Progenitor cell of endocrine pancreas (in vitro differentiated cells): ENCODE results near the gene ZBTB8B. TPM values are rescaled to one million over a fixed set of nuclear protein-coding genes. Genes with fewer than 3 reads are reported as not detected.
"Not testable (repeated sequence)": the region's sequence is repeated elsewhere in the genome, so short reads cannot be mapped to it uniquely, and the experiment has no call there.

ENCODE experiments used
- DNase-seq: peaks from one replicate; pipeline ENCODE4 v3.0.0; 2021; ENCODE audit warnings: low spot score; ENCODE audit not compliant: unreplicated experiment
- H3K27ac Mint-ChIP-seq: 2 replicates; pipeline ENCODE4 v1.8.0; 2021; ENCODE audit warnings: mild to moderate bottlenecking, moderate library complexity, mixed read lengths
- H3K27me3 Mint-ChIP-seq: 2 replicates; pipeline ENCODE4 v1.8.0; 2021; ENCODE audit warnings: mixed read lengths
- H3K36me3 Mint-ChIP-seq: 2 replicates; pipeline ENCODE4 v1.8.0; 2022; ENCODE audit warnings: mixed read lengths; ENCODE audit not compliant: insufficient read depth
- H3K4me1 Mint-ChIP-seq: 2 replicates; pipeline ENCODE4 v1.8.0; 2021; ENCODE audit warnings: low read depth, mixed read lengths
- H3K4me3 Mint-ChIP-seq: 2 replicates; pipeline ENCODE4 v1.8.0; 2021; ENCODE audit warnings: low read depth, mild to moderate bottlenecking, moderate library complexity, mixed read lengths
- H3K9me3 Mint-ChIP-seq: 2 replicates; pipeline ENCODE4 v1.8.0; 2021; ENCODE audit warnings: low read depth, mixed read lengths
- CTCF ChIP-seq: fragments of 200-600 bp; sonication (generic); IDR thresholded peaks from one replicate; pipeline ENCODE4 v1.5.0; 2021; ENCODE audit warnings: antibody characterized with exemption, mild to moderate bottlenecking; ENCODE audit not compliant: unreplicated experiment
- total RNA-seq: library from RNA; stranded (reverse); gene quantifications from 2 replicates; pipeline ENCODE4 v1.2.1, GENCODE V29; 2021

ZBTB8B gene
- total RNA-seq, 1 donor from 2014 or later, result 4.7 TPM

GRCh38 chr1:32448186-32448772 lies 16.6 kb upstream of the ZBTB8B start:
- Mint-ChIP-seq H3K4me1 (peaks cover 11% of the 10 kb centered on the region), H3K4me3 (peak overlapping the region; percentile 50), H3K9me3 (peaks cover 14% of the 10 kb centered on the region)
- peak; percentile 84 for TF ChIP-seq CTCF
- not testable (repeated sequence) for H3K27me3 Mint-ChIP-seq, H3K36me3 Mint-ChIP-seq, H3K27ac Mint-ChIP-seq
- DNase-seq, result peak; percentile 62

GRCh38 chr1:32448773-32449456 lies 16.0 kb upstream of the ZBTB8B start:
- H3K9me3 Mint-ChIP-seq, result peaks cover 14% of the 10 kb centered on the region
- no peak overlapping the region for H3K4me3 Mint-ChIP-seq
- H3K27ac Mint-ChIP-seq, result no peak overlapping the region
- peaks cover under 1% of the 10 kb centered on the region for H3K27me3 Mint-ChIP-seq
- no peak for DNase-seq
- TF ChIP-seq CTCF, result peak; percentile 27
- peaks cover 11% of the 10 kb centered on the region for H3K4me1 Mint-ChIP-seq
- H3K36me3 Mint-ChIP-seq, result peaks cover 4% of the 10 kb centered on the region

- not testable (repeated sequence) for DNase-seq, H3K27ac Mint-ChIP-seq, H3K4me3 Mint-ChIP-seq, H3K27me3 Mint-ChIP-seq, H3K36me3 Mint-ChIP-seq
- Mint-ChIP-seq H3K4me1 (peaks cover 11% of the 10 kb centered on the region), H3K9me3 (peaks cover 14% of the 10 kb centered on the region)
Observed at GRCh38 chr1:32449457-32449831, 15.4 kb upstream of the ZBTB8B start.

- no peak for TF ChIP-seq CTCF
- no peak for DNase-seq
- H3K27ac Mint-ChIP-seq, result no peak overlapping the region
- H3K4me3 Mint-ChIP-seq, result no peak overlapping the region
- no peaks in the 10 kb centered on the region for H3K4me1 Mint-ChIP-seq
- H3K27me3 Mint-ChIP-seq, result no peaks in the 10 kb centered on the region
- H3K9me3 Mint-ChIP-seq, result peaks cover 21% of the 10 kb centered on the region
- H3K36me3 Mint-ChIP-seq, result peaks cover 2% of the 10 kb centered on the region
Observed at GRCh38 chr1:32454726-32455125, 10.1 kb upstream of the ZBTB8B start.

GRCh38 chr1:32455958-32456357 lies 8.9 kb upstream of the ZBTB8B start:
- H3K36me3 Mint-ChIP-seq, result no peaks in the 10 kb centered on the region
- DNase-seq, result no peak
- H3K4me3 Mint-ChIP-seq, result no peak overlapping the region
- TF ChIP-seq CTCF, result no peak
- H3K9me3 Mint-ChIP-seq, result peaks cover 16% of the 10 kb centered on the region
- H3K27me3 Mint-ChIP-seq, result no peaks in the 10 kb centered on the region
- no peaks in the 10 kb centered on the region for H3K4me1 Mint-ChIP-seq
- H3K27ac Mint-ChIP-seq, result no peak overlapping the region

DNA sequence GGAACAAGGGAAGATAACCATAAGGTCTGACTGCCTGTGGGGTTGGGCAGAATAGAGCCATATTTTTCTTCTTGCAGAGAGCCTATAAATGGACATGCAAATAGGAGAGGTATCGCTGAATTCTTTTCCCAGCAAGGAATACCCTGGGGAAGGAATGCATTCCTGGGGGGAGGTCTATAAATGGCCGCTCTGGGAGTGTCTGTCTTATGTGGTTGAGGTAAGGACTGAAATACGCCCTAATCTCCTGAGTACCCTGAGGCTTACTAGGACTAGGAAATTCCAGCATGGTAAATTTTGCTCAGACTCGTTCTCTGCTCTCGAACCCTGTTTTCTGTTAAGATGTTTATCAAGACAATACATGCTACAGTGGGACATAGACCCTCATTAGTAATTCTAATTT lies 6.1 kb upstream of the ZBTB8B start:
- H3K4me3 Mint-ChIP-seq, H3K27ac Mint-ChIP-seq, DNase-seq, H3K36me3 Mint-ChIP-seq, H3K27me3 Mint-ChIP-seq, H3K4me1 Mint-ChIP-seq: not testable (repeated sequence)
- H3K9me3 Mint-ChIP-seq, result peaks cover 16% of the 10 kb centered on the region

DNA sequence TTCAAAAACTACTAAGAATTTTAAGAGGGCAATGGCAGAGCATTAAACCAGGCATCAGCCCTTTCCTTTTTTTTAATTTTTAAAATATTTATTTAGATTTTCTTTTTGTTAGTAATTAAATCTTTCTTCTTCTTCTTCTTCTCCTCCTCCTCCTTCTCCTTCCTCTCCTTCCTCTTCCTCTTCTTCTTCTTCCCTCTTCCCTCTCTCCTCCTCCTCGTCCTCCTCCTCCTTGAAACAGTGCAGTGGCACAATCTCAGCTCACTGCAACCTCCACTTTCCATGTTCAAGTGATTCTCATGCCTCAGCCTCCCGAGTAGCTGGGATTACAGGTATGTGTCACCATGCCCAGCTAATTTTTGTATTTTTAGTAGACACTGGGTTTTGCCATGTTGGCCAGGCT lies 1.9 kb upstream of the ZBTB8B start:
- H3K4me3 Mint-ChIP-seq, H3K36me3 Mint-ChIP-seq, DNase-seq, H3K27me3 Mint-ChIP-seq: not testable (repeated sequence)
- Mint-ChIP-seq H3K9me3 (peaks cover 15% of the 10 kb centered on the region), H3K4me1 (peaks cover 12% of the 10 kb centered on the region), H3K27ac (peak overlapping the region; percentile 22)
